HG02973 (cell line): ENCODE results near the gene MVP.

Experiments
- ATAC-seq: cut with Tn5 transposase; IDR thresholded peaks from one replicate; pipeline ENCODE4 v1.9.1; 2021; ENCODE audit warnings: moderate library complexity; ENCODE audit not compliant: unreplicated experiment

Gene MVP

DNA sequence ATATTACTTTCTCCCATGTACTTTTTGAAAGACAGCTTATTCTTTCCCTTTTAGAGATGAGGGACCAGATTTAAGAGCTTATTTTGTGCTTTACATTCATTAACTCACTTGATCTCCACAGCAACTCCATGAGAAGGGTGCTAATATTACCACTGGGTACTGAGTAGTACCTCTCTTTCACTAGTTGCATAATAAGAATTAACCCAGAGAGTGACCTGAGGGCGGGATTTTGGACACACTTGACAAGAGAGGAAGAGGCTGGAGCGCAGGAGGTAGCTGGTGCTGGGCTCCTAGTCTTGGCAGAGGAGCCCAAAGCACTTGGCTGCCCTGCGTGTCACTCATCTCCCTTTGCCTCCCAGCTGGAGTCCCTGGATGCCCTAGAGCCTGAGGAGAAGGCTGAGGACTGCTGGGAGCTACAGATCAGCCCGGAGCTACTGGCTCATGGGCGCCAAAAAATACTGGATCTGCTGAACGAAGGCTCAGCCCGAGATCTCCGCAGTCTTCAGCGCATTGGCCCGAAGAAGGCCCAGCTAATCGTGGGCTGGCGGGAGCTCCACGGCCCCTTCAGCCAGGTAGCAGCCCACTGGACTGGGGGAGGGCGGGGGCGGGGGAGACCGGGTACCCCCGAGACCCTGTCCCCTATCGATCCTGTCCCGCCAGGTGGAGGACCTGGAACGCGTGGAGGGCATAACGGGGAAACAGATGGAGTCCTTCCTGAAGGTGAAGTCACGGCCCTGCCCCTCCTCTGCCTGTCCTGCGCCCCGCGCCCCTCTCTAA, 15.6 kb upstream of the MVP start:
- no peak for ATAC-seq

GRCh38 chr16:29805232-29806098, 14.8 kb upstream of the MVP start:
- peak; percentile 41 for ATAC-seq

GRCh38 chr16:29806099-29806579, 14.1 kb upstream of the MVP start, which contains the start of gene MAZ:
TSS of gene MAZ (plus strand) at chr16:29806529. CDS start at chr16:29806702, 173 bp downstream.
- ATAC-seq: no peak

DNA sequence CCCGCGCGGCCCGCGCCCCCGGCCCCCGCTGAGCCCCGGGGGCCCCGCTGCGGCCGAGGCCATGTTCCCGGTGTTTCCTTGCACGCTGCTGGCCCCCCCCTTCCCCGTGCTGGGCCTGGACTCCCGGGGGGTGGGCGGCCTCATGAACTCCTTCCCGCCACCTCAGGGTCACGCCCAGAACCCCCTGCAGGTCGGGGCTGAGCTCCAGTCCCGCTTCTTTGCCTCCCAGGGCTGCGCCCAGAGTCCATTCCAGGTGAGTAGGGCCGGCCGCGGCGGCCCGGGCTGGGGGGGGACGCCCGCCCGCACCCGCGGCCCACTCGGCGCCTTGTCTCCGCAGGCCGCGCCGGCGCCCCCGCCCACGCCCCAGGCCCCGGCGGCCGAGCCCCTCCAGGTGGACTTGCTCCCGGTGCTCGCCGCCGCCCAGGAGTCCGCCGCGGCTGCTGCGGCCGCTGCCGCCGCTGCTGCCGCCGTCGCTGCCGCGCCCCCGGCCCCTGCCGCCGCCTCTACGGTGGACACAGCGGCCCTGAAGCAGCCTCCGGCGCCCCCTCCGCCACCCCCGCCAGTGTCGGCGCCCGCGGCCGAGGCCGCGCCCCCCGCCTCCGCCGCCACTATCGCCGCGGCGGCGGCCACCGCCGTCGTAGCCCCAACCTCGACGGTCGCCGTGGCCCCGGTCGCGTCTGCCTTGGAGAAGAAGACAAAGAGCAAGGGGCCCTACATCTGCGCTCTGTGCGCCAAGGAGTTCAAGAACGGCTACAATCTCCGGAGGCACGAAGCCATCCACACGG, 13.4 kb upstream of the MVP start:
- ATAC-seq: no peak

DNA sequence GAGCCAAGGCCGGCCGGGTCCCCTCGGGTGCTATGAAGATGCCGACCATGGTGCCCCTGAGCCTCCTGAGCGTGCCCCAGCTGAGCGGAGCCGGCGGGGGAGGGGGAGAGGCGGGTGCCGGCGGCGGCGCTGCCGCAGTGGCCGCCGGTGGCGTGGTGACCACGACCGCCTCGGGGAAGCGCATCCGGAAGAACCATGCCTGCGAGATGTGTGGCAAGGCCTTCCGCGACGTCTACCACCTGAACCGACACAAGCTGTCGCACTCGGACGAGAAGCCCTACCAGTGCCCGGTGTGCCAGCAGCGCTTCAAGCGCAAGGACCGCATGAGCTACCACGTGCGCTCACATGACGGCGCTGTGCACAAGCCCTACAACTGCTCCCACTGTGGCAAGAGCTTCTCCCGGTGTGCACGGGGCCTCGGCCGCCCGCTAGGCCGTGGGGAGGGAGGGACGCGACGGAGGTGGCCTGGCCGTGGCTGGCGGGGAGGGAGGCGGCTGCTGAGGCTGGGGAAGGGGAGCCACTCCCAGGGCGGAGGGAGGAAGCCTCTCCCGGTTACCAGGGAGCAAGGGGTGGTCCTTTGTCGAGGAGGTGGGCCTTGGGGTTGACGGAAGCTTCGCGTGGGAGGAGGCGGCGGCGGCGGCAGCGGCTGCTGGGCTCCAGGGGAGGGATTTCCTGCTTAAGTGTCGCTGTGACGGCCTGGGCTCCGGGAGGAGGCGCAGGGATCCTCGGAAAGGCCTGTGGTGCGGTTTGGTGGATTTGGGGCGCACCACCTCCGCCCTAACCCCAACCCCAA, 12.6 kb upstream of the MVP start:
- ATAC-seq: no peak

DNA sequence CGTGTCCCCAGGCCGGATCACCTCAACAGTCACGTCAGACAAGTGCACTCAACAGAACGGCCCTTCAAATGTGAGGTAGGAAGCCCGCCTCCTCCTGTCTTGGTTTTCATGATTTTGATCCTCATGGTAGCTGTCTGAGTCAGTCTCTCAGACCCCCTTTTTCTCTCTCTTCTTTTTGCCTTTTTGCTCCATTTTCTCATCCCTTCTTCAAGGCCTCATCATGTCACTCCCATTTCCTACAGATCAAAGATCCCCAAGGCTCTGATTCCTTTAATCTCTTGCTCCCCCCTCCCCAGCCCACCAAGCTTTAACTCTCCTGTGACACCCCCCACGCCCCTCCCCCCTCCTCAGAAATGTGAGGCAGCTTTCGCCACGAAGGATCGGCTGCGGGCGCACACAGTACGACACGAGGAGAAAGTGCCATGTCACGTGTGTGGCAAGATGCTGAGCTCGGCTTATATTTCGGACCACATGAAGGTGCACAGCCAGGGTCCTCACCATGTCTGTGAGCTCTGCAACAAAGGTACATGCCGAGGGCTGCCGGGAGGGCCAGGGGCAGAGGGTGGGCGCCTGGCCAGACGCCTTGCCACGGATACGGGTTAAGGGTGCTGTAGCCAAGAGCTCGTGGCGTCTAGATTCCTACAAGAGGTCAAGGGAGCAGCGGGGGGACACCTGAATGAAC, 11.9 kb upstream of the MVP start:
- no peak for ATAC-seq

GRCh38 chr16:29809031-29809747, 11.1 kb upstream of the MVP start:
- ATAC-seq: no peak

DNA sequence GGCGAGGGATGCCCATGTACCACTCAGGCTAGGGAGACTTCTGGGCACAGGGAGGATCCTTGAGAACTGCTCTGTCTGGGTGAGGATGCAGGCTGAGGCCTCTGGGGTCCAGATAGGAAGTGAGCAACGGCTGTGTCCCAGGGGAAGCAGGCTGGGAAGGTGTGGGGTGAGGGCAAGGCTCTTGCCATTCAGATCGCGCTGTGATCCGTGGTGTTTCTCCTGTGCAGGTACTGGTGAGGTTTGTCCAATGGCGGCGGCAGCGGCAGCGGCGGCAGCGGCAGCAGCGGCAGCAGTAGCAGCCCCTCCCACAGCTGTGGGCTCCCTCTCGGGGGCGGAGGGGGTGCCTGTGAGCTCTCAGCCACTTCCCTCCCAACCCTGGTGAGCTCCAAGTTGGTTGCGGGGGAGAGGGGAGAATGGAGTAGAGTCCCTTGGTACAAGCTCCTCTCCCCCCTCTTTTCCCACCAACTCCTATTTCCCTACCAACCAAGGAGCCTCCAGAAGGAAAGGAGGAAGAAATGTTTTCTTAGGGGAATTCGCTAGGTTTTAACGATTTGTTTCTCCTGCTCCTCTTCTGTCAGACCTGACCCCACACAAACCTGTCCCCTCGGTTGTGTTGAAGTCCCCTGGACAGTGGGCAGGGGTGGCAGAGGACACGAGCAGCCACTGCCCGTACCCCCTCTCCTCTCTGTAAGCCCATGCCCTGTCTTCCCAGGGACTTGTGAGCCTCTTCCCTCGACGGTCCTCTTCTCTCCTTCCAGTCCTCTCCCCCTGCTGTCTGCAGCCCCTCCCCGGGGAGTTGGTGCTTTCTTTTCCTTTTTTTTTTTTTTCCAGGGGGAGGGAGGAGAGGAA, 10.2 kb upstream of the MVP start:
- no peak for ATAC-seq

DNA sequence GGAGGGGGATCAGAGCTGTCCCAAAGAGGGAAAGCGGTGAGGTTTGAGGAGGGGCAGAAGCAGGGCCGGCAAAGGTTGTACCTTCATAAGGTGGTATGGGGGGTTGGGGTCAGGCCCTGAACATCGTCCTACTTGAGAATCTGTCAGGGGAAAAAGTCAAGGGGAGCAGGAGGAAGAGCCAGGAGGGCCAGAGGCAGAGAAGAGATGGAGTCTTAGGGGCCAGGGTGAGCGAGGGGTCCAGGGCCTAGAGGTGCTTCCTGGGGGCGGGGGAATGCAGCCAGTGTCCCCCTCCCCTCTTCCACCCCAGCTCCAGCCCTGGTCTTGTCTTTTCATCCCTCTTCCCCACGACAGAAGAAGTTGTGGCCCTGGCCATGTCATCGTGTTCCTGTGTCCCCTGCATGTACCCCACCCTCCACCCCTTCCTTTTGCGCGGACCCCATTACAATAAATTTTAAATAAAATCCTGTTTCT, 9.5 kb upstream of the MVP start:
- ATAC-seq: no peak

DNA sequence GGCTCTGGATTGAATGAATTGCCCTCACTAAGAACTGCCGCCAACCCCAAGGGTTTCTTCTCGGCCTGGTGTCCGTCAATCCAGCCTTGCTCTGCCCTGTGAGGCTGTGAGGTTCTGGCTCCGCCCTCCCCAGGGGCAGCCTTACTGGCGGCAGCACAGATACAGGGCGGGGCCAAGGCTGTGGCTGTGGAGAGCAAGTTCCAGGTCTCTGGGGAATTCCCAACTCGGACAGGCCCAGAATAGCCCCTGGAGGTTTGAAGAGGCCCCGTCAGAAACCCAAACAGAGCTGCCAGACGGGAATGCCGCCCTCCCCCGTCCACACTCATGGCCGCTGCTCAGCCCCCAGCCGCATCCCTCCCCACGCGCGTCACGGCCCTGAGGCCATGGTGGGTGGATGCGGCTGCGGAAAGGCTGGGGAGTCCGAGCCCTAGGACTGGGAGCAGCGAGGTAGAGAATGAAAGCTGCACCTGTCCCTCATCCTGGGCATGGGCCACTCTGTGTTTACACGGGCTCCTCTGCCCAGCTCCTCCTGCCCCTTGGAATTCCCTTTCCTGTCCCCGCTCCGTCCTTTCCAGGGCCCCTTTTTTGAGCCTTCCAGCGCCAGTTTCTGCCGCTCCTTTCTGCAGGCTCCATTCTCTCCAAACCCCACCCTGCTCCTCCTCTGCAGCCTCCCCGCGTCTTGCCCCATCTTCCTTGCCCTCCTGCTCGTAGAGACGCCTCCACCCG, 8.9 kb upstream of the MVP start:
- no peak for ATAC-seq

DNA sequence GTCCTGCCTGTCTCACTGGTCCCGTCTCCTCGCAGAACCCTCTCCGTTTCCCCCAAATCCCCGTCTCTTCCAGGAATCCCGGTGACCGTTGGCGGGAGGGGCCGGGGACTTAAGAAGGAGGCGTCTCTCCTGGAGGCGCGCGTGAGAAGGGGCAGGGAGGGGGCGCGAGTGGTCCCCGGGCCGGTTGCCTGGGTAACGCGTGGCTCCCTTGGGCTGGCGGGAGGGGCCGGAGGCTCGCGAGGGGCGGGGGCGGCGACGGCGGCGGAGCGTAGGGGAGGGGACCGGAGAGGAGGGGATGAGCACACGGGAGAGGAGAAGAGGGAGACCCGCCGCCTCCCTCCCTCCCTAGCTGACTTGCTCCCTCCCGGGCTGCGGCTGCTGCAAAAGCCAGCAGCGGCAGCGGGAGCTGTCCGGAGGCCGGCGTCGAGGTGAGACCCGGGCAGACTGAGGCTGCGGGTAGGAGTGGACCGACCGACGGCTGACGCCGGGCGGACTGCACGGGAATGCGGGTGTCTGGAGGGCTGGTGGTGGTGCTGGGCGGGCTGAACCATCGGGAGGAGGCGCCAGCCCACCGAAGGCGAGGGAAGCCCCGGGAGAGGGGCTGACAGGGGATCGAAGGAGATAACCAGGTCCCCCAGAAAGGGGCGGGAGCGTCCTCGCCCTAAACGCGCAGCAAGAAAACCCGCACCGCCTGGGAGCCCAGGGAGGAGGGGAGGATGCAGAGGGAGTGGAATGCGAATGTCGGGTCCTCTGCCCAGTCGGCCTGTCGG, 8.2 kb upstream of the MVP start, which contains the start of gene PRRT2:
Gene PRRT2 (plus strand): TSS at position 298 of the 770 bp plus-strand sequence. CDS start 862 bp downstream, outside the sequence.
- no peak for ATAC-seq

DNA sequence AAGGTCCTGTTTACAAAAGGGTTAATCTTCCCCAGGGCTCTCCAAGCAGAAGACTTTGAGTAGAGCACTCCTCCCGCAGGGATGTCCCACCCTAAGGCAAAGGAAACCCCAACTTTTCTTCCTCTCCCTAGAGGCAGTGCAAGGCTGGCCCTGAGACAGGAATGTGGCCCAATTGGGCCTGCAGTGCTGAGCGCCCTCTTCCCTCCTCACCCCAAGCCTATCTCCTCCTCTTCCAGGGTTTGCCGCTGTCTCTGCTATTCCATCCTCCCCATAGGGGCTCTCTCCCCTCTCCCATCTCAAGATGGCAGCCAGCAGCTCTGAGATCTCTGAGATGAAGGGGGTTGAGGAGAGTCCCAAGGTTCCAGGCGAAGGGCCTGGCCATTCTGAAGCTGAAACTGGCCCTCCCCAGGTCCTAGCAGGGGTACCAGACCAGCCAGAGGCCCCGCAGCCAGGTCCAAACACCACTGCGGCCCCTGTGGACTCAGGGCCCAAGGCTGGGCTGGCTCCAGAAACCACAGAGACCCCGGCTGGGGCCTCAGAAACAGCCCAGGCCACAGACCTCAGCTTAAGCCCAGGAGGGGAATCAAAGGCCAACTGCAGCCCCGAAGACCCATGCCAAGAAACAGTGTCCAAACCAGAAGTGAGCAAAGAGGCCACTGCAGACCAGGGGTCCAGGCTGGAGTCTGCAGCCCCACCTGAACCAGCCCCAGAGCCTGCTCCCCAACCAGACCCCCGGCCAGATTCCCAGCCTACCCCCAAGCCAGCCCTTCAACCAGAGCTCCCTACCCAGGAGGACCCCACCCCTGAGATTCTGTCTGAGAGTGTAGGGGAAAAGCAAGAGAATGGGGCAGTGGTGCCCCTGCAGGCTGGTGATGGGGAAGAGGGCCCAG, 7.3 kb upstream of the MVP start:
- no peak for ATAC-seq

DNA sequence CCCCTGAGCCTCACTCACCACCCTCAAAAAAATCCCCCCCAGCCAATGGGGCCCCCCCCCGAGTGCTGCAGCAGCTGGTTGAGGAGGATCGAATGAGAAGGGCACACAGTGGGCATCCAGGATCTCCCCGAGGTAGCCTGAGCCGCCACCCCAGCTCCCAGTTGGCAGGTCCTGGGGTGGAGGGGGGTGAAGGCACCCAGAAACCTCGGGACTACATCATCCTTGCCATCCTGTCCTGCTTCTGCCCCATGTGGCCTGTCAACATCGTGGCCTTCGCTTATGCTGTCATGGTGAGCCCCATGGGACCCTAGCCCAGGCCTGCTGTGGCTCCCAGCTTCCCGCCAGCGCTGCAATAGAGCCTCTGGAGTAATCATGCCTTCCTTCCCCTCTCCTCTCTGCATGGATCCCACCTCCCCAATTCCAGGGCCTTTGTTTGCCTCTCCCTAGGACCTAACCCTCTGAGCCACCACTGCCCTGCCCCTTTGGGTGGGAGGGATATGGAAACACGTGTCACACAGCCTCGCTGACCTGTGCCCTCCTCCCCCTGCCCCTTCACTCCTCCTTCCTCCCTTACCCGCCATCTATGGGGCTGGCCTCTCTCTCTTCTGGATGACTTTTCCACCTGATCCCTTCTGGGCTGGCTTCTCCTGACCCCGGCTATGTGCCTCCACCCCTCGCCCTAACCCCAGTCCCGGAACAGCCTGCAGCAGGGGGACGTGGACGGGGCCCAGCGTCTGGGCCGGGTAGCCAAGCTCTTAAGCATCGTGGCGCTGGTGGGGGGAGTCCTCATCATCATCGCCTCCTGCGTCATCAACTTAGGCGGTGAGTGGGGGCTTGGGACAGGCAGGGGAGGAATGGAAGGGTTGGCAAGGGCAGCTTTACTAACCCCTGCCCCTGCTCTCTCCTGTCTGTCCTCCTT, 6.4 kb upstream of the MVP start:
- no peak for ATAC-seq

DNA sequence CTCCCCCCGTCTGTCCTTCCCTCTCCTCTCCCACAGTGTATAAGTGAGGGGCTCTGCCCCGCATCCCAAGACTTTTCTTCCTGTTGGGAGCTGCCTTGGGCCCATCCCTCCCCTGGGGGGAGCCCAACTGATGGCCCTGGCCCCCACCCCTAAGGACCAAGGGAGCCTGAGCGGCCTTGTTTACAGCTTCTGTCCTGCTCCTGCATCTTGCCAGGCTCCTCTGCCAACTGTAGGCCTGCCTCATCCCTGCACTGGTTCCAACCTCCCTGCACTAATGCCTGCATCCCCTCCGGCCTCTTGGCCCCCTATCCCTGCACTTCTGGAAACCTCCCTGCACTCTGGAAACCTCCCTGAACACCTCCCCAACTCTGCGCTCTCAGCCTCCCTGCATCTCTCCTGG, 5.7 kb upstream of the MVP start:
- no peak for ATAC-seq
